K562 (cell line): ENCODE measurements around the gene PDE8A. TPM values are rescaled to one million over a fixed set of nuclear protein-coding genes. Genes with fewer than 3 reads are reported as not detected.

Experiments
- ATAC-seq: fragments of 200-7000 bp; cut with Tn5 transposase; 3 replicates; pipeline ENCODE4 v1.9.1; 2020; ENCODE audit warnings: moderate library complexity
- BruUV-seq: library from RNA; stranded (reverse); fragments of 400-500 nt; replicated peaks from 2 replicates; lab custom pipeline; 2021; lab: Mats Ljungman, UMichigan
- CTCF ChIA-PET: fragments of 300-600 bp; formaldehyde crosslinking; extraction: SDS; loops from one replicate; lab custom pipeline; 2021; ENCODE audit warnings: low intra/inter-chr PET ratio; lab: Yijun Ruan, JAX
- POLR2A ChIA-PET: fragments of 300-600, 350-650 bp; sonication (Branson Sonifier 250); formaldehyde crosslinking; extraction: SDS; loops from one replicate; lab custom pipeline; 2021; ENCODE audit warnings: antibody characterized with exemption, inconsistent platforms; lab: Yijun Ruan, JAX
- DNase-seq, 4 experiments: peaks; one replicate each; pipeline versions ENCODE4 v3.0.0 to v3.0.0-alpha.2; 2011 to 2018; ENCODE audit warnings: low spot score in 3 of 4, mixed read lengths in 3 of 4; ENCODE audit errors: extremely low read depth in 1 of 4
- FAIRE-seq: peaks from 2 replicates; lab custom pipeline; 2011; peaks lifted over from hg19 to GRCh38; lab: Jason Lieb, UNC
- H2AFZ ChIP-seq: 2 replicates; pipeline ENCODE4 v1.6.0; 2011; ENCODE audit warnings: low read depth, low read length, control low read depth, inconsistent platforms
- H3K27ac ChIP-seq: fragments of 200-600 bp; 3 replicates; pipeline ENCODE4 v1.8.0; 2011; ENCODE audit warnings: low read depth, mild to moderate bottlenecking, control low read depth, inconsistent platforms, low read length, moderate library complexity, mixed read lengths; ENCODE audit errors: extremely low read depth
- H3K27me3 ChIP-seq, 2 experiments: fragments of 300-600 bp in 1 of 2; 2 replicates in 1 of 2; 3 replicates in 1 of 2; pipeline versions ENCODE4 v1.6.0 to v1.8.0; 2011; ENCODE audit warnings: inconsistent platforms in 2 of 2, low read length in 2 of 2, mild to moderate bottlenecking in 1 of 2, mixed read lengths in 1 of 2, moderate library complexity in 1 of 2; ENCODE audit not compliant: control insufficient read depth in 2 of 2, insufficient read depth in 2 of 2
- H3K36me3 ChIP-seq: fragments of 300-600 bp; 3 replicates; pipeline ENCODE4 v1.8.0; 2011; ENCODE audit warnings: mild to moderate bottlenecking, low read length, inconsistent platforms; ENCODE audit not compliant: control insufficient read depth, insufficient read depth
- H3K4me1 ChIP-seq, 2 experiments: fragments of 200-600 bp in 1 of 2; replicated peaks in 1 of 2; 2 replicates in 1 of 2; 3 replicates in 1 of 2; pipeline versions ENCODE4 v1.5.1 to v1.8.0; 2011; ENCODE audit warnings: inconsistent platforms in 2 of 2, low read length in 2 of 2, mild to moderate bottlenecking in 1 of 2, mixed read lengths in 1 of 2, moderate library complexity in 1 of 2; ENCODE audit not compliant: control insufficient read depth in 2 of 2, insufficient read depth in 2 of 2
- H3K4me2 ChIP-seq: 2 replicates; pipeline ENCODE4 v1.6.1; 2011; ENCODE audit warnings: low read length, control low read depth, inconsistent platforms, mixed read lengths; ENCODE audit not compliant: insufficient read depth
- H3K4me3 ChIP-seq: fragments of 200-600 bp; sonication (generic), shearing (Covaris generic); 2 replicates; pipeline ENCODE4 v1.5.1; 2016; ENCODE audit warnings: control low read depth, inconsistent platforms
- H3K79me2 ChIP-seq: fragments of 200-600 bp; 3 replicates; pipeline ENCODE4 v1.8.0; 2011; ENCODE audit warnings: low read length, inconsistent platforms; ENCODE audit not compliant: control insufficient read depth, insufficient read depth
- H3K9ac ChIP-seq, 2 experiments: 2 replicates each; pipeline versions ENCODE4 v1.6.0 to v1.6.1; 2011; ENCODE audit warnings: low read depth in 2 of 2, low read length in 2 of 2, control low read depth in 1 of 2, inconsistent platforms in 1 of 2, mild to moderate bottlenecking in 1 of 2, mixed read lengths in 1 of 2; ENCODE audit not compliant: insufficient read depth in 1 of 2
- H3K9me1 ChIP-seq: one replicate; pipeline ENCODE4 v1.6.0; 2011; ENCODE audit warnings: inconsistent platforms, mild to moderate bottlenecking, low read length, moderate library complexity; ENCODE audit not compliant: control insufficient read depth, insufficient read depth
- H3K9me3 ChIP-seq: replicated peaks from 2 replicates; pipeline ENCODE4 v1.5.1; 2011; ENCODE audit warnings: low read depth, low read length, inconsistent platforms; ENCODE audit not compliant: control insufficient read depth, insufficient read depth
- H4K20me1 ChIP-seq: replicated peaks from 2 replicates; pipeline ENCODE4 v1.6.1; 2011; ENCODE audit warnings: low read length, inconsistent platforms, mixed read lengths; ENCODE audit not compliant: control insufficient read depth, insufficient read depth
- ATF7 ChIP-seq: fragments of 450-650 bp; IDR thresholded peaks from 2 replicates; pipeline ENCODE4 v1.7.1; 2014; ENCODE audit warnings: mild to moderate bottlenecking, moderate library complexity
- CC2D1A ChIP-seq: fragments of 450-650 bp; IDR thresholded peaks from 2 replicates; pipeline ENCODE4 v1.6.1; 2017; ENCODE audit warnings: mild to moderate bottlenecking
- CEBPG ChIP-seq, 3 experiments: fragments of 200-800 bp in 1 of 3; sonication (Bioruptor generic) in 1 of 3; sonication (generic) in 1 of 3; formaldehyde crosslinking in 1 of 3; IDR thresholded peaks in 2 of 3; conservative IDR thresholded peaks in 1 of 3; 2 replicates each; pipeline versions ENCODE4 v1.6.1 to v1.8.0; 2016 to 2022; ENCODE audit warnings: missing compliant biosample characterization in 2 of 3, missing genetic modification characterization in 2 of 3, mild to moderate bottlenecking in 1 of 3, missing genetic modification reagents in 1 of 3
- GABPB1 ChIP-seq: sonication (generic); formaldehyde crosslinking; IDR thresholded peaks from 2 replicates; pipeline ENCODE4 v1.8.0; 2022; ENCODE audit warnings: mild to moderate bottlenecking, missing genetic modification reagents
- IFI16 ChIP-seq: fragments of 250-450 bp; sonication (Bioruptor Pico); IDR thresholded peaks from 2 replicates; pipeline ENCODE4 v2.1.2; 2022; ENCODE audit warnings: mild to moderate bottlenecking, inconsistent platforms
- IRF2 ChIP-seq: sonication (generic); formaldehyde crosslinking; IDR thresholded peaks from 2 replicates; pipeline ENCODE4 v1.8.1; 2022; ENCODE audit warnings: mild to moderate bottlenecking, missing genetic modification reagents
- MAZ ChIP-seq, 2 experiments: fragments of 450-650 bp in 1 of 2; sonication (generic) in 1 of 2; formaldehyde crosslinking; IDR thresholded peaks in 1 of 2; conservative IDR thresholded peaks in 1 of 2; 2 replicates each; pipeline versions ENCODE4 v1.4.0 to v1.5.0; 2020; ENCODE audit warnings: mild to moderate bottlenecking in 1 of 2, missing genetic modification reagents in 1 of 2
- NR0B1 ChIP-seq: fragments of 450-650 bp; IDR thresholded peaks from one replicate; pipeline ENCODE4 v1.6.1; 2018; ENCODE audit warnings: mild to moderate bottlenecking, moderate library complexity; ENCODE audit not compliant: partially characterized antibody
- POLR2H ChIP-seq: IDR thresholded peaks from 2 replicates; pipeline ENCODE4 v1.6.1; 2016; ENCODE audit warnings: missing genetic modification characterization, low read depth, mild to moderate bottlenecking, control low read depth, missing compliant biosample characterization, moderate library complexity
- SMAD1 ChIP-seq: fragments of 150-350 bp; IDR thresholded peaks from 2 replicates; pipeline ENCODE4 v1.6.1; 2014; ENCODE audit warnings: low read length, low read depth; ENCODE audit not compliant: partially characterized antibody
- STAG1 ChIP-seq: sonication (generic); formaldehyde crosslinking; IDR thresholded peaks from 2 replicates; pipeline ENCODE4 v1.5.0; 2020; ENCODE audit warnings: missing genetic modification reagents, borderline replicate concordance
- ZNF174 ChIP-seq: fragments of 250-450 bp; sonication (Bioruptor Pico); IDR thresholded peaks from 2 replicates; pipeline ENCODE4 v1.4.0; 2020; ENCODE audit warnings: mild to moderate bottlenecking
- WGBS: fragments of 100-300 bp; shearing (Covaris generic); methylation state at CpG from one replicate; pipeline ENCODE4 v1.1.6; 2016; ENCODE audit warnings: low coverage, mixed read lengths; ENCODE audit not compliant: insufficient coverage; ENCODE audit errors: missing lambda C conversion rate; 5-methylcytosine and 5-hydroxymethylcytosine counted together
- in situ Hi-C: fragments of 300-500 bp; cut with MboI; formaldehyde crosslinking; loops from 4 replicates; pipeline ENCODE4 v1.15.0; 2018; ENCODE audit warnings: inconsistent platforms, mixed read lengths
- intact Hi-C: fragments of 100-400 bp; cut with micrococcal nuclease; formaldehyde crosslinking; loops from 2 replicates; pipeline ENCODE4 v1.14.2; 2022
- polyA plus RNA-seq, 8 experiments: library from polyadenylated mRNA; depleted of rRNA in 4 of 8; stranded (reverse) in 5 of 8; unstranded in 3 of 8; fragments of >200 nt; fragmentation: Nextera tagmentation in 2 of 8; fragmentation: Illumina TruSeq in 1 of 8; extraction: Ambion mirVana in 2 of 8; extraction: Trizol in 1 of 8; gene quantifications; 2 replicates each; pipeline versions ENCODE4 v1.2.1 to v1.2.3, GENCODE V29; 2011 to 2014; ENCODE audit warnings: inconsistent platforms in 1 of 8, missing spikeins in 1 of 8
- total RNA-seq, 7 experiments: library from RNA; depleted of rRNA in 6 of 7; stranded (reverse); fragments of >200 nt in 6 of 7; fragmentation: Illumina TruSeq in 2 of 7; extraction: Trizol in 2 of 7; gene quantifications; 2 replicates each; pipeline versions ENCODE4 v1.2.1 to v1.2.3, GENCODE V29; 2011 to 2021; ENCODE audit warnings: low replicate concordance in 1 of 7
- TF ChIP-seq, protein P1 (sequence below): fragments of 250-450 bp; sonication (Bioruptor Pico); IDR thresholded peaks from 2 replicates; pipeline ENCODE4 v1.5.0; 2021
- TF ChIP-seq, protein P2 (sequence below): fragments of 450-650 bp; IDR thresholded peaks from 2 replicates; pipeline ENCODE4 v1.6.1; 2016

PDE8A gene
- total and polyA plus RNA-seq, 9 of the 15 experiments (the other 6 are each of a cell fraction or from before 2014, with no cell fraction given) = 5.9 to 40.3 (median 19.8) TPM

GRCh38 chr15:84947947-84948830, 33.5 kb upstream of the PDE8A start:
- 15% methylated on average over 4 of the region's 4 CpGs for WGBS
- intact Hi-C loops = no loop called here
- H3K27ac ChIP-seq = peak overlapping the region; percentile 52
- no peak for ATAC-seq
- no peak overlapping the region for H3K4me3 ChIP-seq
- BruUV-seq = no TSS peak
- peaks cover 39 to 50% of the 10 kb centered on the region in 2 experiments for H3K4me1 ChIP-seq
- in situ Hi-C loops = no loop called here
- no peaks in the 10 kb centered on the region for H4K20me1 ChIP-seq
- H3K79me2 ChIP-seq = no peaks in the 10 kb centered on the region
- H3K9me1 ChIP-seq = no peaks in the 10 kb centered on the region
- DNase-seq = peak; percentile 35 to 45 (median 44)
- peak overlapping the region; percentile 69 for H2AFZ ChIP-seq
- peak overlapping the region in 1 of 2 experiments; percentile 36; a peak in 1 of 4 replicates for H3K9ac ChIP-seq
- H3K9me3 ChIP-seq = no peaks in the 10 kb centered on the region
- no peak for FAIRE-seq
- H3K36me3 ChIP-seq = no peaks in the 10 kb centered on the region
- ChIA-PET CTCF (no interaction called here), POLR2A (interaction anchor here (0.6 to 1.9 kb wide), 6 partner anchors 8 to 116 kb away, joined by 3 to 7 read pairs (median 4); no protein-coding TSS in a partner anchor)
- H3K27me3 ChIP-seq = no peaks in the 10 kb centered on the region
- peak overlapping the region; percentile 23; the same call in 1 of the 2 replicates for H3K4me2 ChIP-seq
- TF ChIP-seq NR0B1 (no peak), IFI16 (CRISPR knock-in tag) (no peak), SMAD1 (no peak), ZNF174 (CRISPR knock-in tag) (no peak), IRF2 (CRISPR knock-in tag) (no peak), POLR2H (tag) (no peak), ATF7 (peak; percentile 60; the same call in 1 of the 2 replicates), CC2D1A (no peak), MAZ (CRISPR knock-in tag; conservative IDR thresholded peaks at IDR 0.05 in 1 of 2, IDR thresholded peaks at IDR 0.05 in 1 of 2) (0 out of 4 replicates have a peak, but pooled peaks of 1 of the 2 experiments have one; percentile 10), STAG1 (CRISPR knock-in tag) (no peak), GABPB1 (no peak), CEBPG (CRISPR knock-in tag; IDR thresholded peaks at IDR 0.05) (no peak), CEBPG (tag; conservative IDR thresholded peaks at IDR 0.05 in 1 of 2, IDR thresholded peaks at IDR 0.05 in 1 of 2) (no peak)
- TF ChIP-seq, protein P1, sequence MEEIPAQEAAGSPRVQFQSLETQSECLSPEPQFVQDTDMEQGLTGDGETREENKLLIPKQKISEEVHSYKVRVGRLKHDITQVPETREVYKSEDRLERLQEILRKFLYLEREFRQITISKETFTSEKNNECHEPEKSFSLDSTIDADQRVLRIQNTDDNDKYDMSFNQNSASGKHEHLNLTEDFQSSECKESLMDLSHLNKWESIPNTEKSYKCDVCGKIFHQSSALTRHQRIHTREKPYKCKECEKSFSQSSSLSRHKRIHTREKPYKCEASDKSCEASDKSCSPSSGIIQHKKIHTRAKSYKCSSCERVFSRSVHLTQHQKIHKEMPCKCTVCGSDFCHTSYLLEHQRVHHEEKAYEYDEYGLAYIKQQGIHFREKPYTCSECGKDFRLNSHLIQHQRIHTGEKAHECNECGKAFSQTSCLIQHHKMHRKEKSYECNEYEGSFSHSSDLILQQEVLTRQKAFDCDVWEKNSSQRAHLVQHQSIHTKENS (CRISPR knock-in tag) = no peak
- TF ChIP-seq, protein P2, sequence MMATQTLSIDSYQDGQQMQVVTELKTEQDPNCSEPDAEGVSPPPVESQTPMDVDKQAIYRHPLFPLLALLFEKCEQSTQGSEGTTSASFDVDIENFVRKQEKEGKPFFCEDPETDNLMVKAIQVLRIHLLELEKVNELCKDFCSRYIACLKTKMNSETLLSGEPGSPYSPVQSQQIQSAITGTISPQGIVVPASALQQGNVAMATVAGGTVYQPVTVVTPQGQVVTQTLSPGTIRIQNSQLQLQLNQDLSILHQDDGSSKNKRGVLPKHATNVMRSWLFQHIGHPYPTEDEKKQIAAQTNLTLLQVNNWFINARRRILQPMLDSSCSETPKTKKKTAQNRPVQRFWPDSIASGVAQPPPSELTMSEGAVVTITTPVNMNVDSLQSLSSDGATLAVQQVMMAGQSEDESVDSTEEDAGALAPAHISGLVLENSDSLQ = peak; percentile 42; the same call in 1 of the 2 replicates
